Measurements from ENCODE around the gene DLGAP1.
A peak's percentile ranks its signal among the peaks of the same experiment; 100 is the strongest.

DNA sequence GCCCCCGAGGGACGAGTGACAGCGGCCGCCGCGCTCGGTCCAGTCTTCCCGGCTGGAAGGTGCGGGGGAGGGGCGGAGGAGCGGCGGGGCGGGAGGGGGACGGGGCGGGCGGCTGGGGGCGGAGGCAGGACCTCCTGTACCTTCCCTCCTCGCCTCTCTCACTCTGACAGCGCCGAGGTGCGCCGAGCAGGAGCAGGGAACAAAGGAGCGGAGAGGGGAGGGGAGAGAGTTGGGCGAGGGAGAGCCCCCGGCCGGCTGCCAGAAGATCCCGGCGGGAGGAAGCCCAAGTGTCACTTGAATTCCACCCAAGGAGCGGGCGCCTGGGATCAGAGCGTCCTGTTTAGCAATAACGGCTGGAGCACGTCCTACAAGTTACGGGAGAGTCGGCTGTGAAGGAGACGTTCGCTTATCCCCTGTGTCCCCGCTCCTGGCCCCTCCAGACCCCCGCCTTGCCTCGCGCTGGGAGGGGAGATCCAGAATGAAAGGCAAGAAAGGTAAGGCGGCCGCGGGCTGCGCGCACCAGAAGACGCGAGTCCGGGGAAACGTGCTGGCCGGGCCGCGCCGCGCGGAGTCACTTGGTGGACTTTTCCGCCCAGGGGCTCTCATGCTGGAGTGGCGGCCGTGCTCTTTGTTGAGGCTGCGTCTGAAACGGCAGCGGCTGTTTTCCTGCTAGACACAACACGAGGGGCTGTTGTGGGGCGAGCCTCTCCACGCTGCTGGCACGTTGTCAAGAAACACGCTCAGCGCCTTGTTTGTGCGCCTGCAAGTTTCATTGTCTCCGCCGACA is 1004.9 kb downstream of the DLGAP1 start, which contains the start of gene TGIF1:
- TF ChIP-seq EP300 (IDR thresholded peaks at IDR 0.05) (peak; percentile 8), POLR2A (IDR thresholded peaks at IDR 0.05) (peak; percentile 57)
- TF ChIP-seq, protein P1, sequence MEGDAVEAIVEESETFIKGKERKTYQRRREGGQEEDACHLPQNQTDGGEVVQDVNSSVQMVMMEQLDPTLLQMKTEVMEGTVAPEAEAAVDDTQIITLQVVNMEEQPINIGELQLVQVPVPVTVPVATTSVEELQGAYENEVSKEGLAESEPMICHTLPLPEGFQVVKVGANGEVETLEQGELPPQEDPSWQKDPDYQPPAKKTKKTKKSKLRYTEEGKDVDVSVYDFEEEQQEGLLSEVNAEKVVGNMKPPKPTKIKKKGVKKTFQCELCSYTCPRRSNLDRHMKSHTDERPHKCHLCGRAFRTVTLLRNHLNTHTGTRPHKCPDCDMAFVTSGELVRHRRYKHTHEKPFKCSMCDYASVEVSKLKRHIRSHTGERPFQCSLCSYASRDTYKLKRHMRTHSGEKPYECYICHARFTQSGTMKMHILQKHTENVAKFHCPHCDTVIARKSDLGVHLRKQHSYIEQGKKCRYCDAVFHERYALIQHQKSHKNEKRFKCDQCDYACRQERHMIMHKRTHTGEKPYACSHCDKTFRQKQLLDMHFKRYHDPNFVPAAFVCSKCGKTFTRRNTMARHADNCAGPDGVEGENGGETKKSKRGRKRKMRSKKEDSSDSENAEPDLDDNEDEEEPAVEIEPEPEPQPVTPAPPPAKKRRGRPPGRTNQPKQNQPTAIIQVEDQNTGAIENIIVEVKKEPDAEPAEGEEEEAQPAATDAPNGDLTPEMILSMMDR (IDR thresholded peaks at IDR 0.05): no peak
